Stimulated activated CD8-positive, alpha-beta memory T cell treated with anti-CD3 and anti-CD28 coated beads, Interleukin-15, amount 100 ng/mL, for 48 hours (primary cell): ENCODE results near the gene IGFBP3.
"Not testable (repeated sequence)": the region's sequence is repeated elsewhere in the genome, so short reads cannot be mapped to it uniquely, and the experiment has no call there.

Experiments used
- DNase-seq, 2 donors: peaks; one replicate each; pipeline ENCODE4 v3.0.0-alpha.2; 2020; ENCODE audit warnings: low read depth in 2 of 2

The IGFBP3 gene, protein sequence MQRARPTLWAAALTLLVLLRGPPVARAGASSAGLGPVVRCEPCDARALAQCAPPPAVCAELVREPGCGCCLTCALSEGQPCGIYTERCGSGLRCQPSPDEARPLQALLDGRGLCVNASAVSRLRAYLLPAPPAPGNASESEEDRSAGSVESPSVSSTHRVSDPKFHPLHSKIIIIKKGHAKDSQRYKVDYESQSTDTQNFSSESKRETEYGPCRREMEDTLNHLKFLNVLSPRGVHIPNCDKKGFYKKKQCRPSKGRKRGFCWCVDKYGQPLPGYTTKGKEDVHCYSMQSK

GRCh38 chr7:45920502-45921380, at the start of gene IGFBP3:
TSS of gene IGFBP3 (minus strand) at chr7:45921272. CDS start at chr7:45921140, 132 bp downstream.
- DNase-seq: no peak

DNA sequence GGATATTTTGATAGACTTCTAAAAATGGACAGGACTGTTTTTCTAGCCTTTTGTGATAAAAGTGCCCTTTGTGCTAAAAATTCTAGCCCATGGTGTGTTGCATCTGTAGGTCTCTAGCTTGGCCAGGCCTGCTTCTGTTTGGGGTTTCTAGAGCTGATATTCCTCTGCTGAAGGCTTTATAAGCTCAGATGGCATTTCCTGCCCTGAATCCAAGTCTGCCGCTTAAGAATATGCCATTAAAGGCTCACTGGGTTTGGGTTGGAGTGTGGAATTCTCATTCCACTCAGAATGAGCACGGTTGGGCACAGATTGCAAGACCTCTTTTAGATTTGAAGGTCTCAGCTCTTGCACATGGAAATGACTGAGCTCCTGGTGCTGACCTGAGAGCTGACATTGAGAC, 49.4 kb upstream of the IGFBP3 start:
- no peak for DNase-seq

DNA sequence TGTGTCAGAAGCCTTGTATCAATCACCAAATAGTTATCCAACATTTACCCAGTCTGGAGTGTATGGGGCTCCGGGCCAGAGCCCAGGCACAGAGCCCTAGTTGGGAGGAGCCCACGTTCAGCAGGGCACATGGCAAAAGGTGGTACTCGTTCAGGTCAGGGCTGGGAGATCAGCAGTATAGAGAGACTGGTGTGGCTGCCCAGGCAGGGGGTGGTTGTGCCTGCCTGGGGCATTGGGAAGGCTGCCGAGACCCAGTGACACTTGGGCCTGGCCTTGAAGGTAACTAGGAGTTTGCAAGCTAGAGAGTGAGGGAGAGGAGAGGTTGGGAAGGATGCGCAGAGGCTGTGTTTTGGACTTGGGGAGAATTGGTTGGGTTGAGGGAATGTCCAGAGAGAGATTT, 48.9 kb upstream of the IGFBP3 start:
- no peak for DNase-seq

DNA sequence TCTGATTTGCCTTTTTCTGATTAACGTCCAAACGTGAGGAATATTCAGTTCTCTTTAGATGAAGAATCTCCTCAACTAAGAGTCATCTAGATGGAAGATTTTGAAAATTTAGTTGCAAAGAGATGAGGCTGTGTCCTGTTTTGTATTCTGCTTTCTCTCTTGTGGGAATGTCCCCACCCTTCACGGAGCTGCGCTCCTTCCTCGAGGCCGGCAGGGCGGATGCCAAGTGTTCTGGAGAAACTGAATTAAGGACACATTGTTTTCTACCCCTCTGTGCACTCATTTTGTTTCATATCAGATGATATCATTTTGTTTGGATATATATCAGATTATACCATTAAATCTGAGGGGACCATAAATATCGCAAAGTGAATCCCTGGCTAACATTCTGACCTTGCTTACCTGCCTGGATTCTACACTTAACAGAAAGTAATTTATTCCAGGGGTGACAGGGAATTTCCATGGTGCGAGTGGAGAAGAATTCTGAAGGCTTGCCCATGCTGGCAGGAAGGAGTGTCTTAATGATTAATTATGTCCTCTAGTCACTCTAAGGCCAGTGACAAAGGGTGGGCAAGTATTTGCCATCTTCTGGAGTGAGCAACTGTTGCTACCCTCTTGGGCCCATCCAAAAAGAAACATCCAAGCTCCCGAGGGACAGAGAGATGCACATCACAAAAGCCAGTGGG, 47.9 kb upstream of the IGFBP3 start:
- no peak for DNase-seq

DNA sequence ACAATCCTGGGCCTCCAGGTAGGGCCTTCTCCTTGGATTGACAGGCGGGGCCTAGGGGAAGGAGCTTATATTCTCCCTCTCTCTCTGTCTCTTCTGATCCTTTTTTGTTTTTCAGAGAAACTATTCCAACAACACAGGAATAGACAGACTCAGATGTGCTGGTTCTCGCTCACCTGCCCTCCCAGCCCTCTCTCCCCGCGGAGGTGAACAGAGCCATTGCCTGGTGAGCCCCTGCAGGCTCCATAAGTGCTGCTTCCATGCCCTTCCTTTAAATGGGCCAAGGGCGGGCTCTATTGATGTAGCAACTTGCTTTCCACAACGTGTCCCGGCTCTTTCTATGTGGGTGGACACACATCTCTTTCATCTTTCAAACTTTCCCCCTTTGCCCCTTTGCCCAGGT, 47.2 kb upstream of the IGFBP3 start:
- no peak for DNase-seq

DNA sequence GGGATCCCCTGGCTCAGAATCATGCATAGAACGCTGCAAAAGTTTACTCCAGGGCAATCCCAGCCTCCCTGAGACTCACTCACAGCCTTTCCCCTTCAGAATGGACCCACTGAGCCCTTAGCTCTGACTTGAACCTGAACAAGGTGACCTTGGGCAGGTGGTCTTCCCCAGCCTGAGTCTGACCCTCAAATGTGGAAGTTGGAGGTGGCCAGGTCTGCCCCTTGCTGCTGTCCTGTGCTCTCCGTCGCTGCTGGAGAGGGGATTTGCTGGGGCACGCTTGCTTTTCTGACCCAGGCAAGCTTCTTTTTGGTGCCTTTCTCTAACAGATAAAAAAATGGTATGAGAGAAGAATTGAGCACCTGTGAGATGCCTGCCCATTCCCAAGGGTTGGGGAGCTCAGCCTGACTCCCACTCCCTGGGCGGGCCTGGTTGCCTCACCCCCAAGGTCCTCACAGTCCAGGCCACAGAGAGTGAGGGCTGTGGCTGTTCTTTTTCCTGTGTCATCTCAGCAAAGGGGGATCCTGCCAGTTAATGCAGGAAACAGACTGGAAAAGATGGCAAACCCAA, 46.6 kb upstream of the IGFBP3 start:
- no peak for DNase-seq

DNA sequence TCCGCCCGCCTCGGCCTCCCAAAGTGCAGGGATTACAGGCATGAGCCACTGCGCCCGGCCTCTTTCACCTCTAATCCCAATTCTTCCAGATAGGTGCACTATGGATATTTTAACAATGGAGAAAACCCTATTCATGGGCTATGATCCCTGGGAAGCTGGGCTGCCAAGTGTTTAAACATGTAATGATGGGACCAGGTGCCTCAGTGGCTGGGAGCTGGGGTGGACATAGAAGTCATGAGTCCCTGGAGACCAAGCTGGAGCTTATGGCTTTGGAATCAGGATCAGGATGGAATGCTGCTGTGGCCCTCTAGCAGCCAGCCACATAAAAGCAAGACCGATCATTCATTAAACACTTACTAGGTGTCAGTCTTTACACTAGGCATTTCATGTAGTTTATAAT, 41.8 kb upstream of the IGFBP3 start:
- DNase-seq: no peak

DNA sequence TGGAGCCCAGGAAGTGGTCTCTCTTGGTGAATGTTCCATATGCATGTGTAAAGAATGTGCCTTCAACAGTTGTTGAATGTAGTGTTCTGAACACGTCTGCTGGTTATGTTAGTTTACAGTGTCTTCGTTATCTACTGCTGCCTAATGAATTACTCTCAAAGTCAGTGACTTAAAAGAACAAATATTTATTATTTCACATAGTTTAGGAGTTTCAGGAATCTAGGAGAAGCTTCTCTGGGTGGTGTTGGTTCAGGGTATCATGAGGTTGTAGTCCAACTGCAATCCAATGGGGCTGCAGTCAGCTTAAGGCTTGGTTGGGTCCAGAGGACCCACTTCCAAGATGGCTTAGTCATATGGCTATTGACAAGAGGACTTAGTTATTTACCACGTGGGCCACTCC, 36.6 kb upstream of the IGFBP3 start:
- no peak for DNase-seq

DNA sequence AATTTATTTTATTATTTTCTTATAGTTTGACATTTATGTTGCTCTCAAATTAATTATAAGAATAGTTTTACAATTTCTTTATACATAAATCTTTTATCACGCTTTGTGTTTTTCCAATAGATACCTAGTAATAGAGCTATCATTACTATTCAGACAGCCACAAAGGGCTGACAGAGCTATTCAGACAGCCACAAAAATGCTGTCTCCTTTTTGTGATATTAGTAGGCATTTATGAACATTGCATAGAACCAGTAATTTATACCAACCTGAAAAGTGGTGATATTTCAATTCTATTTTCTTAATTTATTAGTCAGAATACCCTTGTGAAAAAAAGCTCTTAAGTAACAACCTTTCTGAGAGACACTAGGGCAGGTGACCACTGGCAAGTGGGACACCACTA, 34.2 kb upstream of the IGFBP3 start:
- DNase-seq: no peak

- not testable (repeated sequence) for DNase-seq
Measured at GRCh38 chr7:45953055-45953454, 32.0 kb upstream of the IGFBP3 start.

- no peak for DNase-seq
Measured at GRCh38 chr7:45944058-45944457, 23.0 kb upstream of the IGFBP3 start.

GRCh38 chr7:45940939-45941338, 19.9 kb upstream of the IGFBP3 start:
- no peak for DNase-seq

DNA sequence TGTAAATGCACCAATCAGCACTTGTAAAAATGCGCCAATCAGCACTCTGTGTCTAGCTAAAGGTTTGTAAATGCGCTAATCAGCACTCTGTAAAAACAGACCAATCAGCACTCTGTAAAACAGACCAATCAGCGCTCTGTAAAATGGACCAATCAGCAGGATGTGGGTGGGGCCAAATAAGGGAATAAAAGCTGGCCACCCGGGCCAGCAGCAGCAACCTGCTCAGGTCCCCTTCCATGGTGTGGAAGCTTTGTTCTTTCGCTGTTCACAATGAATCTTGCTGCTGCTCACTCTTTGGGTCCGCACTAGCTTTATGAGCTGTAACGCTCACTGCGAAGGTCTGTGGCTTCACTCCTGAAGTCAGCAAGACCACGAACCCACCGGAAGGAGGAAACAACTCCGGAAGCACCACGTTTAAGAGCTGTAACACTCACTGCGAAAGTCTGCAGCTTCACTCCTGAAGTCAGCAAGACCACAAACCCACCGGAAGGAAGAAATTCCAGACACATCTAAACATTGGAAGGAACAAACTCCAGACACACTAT, 19.2 kb upstream of the IGFBP3 start:
- DNase-seq: peak in 1 of 2 donors; percentile 23

- DNase-seq: no peak
Measured at GRCh38 chr7:45939574-45939973, 18.5 kb upstream of the IGFBP3 start.

DNA sequence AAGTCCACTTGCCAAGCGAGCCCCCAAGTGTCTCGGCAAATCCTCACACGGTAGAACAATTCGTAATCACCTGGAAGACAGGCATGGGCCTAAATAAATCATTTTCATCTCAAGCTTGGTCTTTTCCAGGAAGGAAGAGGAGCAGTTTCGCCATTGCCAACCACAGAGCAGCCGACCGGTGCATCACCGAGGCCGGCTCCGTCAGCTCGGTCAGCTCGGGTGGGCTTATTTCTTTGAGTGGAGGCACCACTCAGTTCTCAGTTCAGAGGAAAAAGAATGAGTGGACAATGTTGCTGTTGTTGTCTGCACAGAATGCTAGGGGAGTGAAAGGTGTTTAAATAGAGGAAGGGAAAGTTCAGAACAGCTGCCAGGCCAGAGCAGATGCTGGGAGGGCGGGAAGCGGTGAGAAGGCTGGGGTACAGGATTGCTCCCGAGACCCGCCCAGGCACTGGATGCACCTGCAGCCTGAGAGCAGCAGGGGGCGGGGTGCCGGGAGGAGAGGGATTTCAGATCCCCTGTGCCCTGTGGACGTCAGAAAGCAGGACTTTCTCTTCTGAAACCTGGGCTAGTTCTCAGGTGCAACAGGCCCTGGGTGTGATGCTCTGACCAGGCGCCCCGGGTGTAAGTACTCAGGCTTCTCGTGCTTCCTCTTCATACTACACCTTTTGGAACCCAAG, 17.7 kb upstream of the IGFBP3 start:
- no peak for DNase-seq

DNA sequence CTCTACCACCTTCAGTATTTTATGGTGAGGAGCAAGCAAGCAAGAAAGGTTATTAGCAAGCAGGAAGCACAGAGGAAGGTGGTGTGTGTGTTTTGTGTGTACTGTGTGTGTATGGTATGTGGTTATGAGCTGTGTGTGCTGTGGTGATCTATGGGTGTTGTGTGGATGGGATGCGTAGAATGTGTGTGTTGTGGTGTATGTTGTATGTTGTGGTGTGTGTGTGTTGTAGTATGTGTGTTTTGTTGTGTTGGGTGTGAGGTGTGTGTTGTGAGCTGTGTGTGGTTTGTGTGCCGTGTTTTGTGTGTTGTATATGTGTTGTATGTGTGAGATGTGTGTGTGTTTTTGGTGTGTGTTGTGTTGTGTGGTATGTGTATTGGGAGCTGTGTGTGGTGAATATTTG, 16.8 kb upstream of the IGFBP3 start:
- DNase-seq: no peak

DNA sequence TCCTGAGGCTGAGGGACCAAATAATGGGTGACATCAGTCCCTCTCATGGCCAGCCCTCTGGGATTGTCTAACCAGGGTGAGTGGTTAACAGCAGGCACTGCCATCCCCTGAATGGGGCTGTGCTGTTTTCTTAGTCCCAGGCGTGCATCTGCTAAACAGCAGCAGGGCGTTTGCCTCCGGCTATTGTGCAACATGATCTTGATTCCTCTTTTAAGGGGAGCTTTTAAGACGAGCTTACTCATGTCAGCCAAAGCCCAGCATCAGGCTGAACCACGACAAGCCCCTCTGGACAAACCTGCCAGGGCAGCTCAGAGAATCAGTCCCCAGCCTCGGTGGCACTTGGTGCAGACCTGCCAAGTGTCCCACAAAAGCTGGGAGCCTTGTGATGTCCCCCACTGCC, 16.2 kb upstream of the IGFBP3 start:
- DNase-seq: no peak

GRCh38 chr7:45930967-45931366, 9.9 kb upstream of the IGFBP3 start:
- no peak for DNase-seq

GRCh38 chr7:45927721-45928120, 6.6 kb upstream of the IGFBP3 start:
- no peak for DNase-seq

GRCh38 chr7:45924283-45924682, 3.2 kb upstream of the IGFBP3 start:
- DNase-seq: no peak

DNA sequence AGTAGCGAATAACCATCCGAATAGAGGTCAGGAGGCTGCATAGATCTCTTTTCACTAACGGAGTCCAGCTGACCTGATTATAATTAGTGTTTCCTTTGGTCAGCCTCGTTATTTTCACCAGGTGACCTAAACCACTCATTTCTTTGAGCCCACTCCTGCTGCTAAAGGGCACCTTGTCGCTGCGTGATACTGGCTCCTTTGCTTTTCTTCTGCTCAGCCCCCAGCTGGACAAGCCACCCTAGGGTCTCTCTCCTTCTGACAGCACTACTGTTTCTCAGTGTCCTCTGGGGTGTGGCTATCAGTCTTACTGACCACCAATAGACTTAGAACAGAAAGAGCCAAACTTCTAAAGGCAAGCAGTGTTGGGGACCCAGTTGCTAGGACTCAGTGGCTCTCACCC, 2.7 kb upstream of the IGFBP3 start:
- no peak for DNase-seq
